Gastroesophageal sphincter (tissue), 4 donors: ENCODE results near the gene SUPT3H. TPM values are rescaled to one million over a fixed set of nuclear protein-coding genes. Genes with fewer than 3 reads are reported as not detected.

Experiments
- ATAC-seq: fragments of 150-250 bp; one replicate; pipeline ENCODE4 v1.9.1; 2016; ENCODE audit warnings: mild to moderate bottlenecking, moderate library complexity
- H3K27ac ChIP-seq, 4 donors: fragments of 200-600 bp; sonication (generic) in 3 of 4; 1 replicate in 3 of 4; 2 replicates in 1 of 4; pipeline ENCODE4 v1.5.1; 2016 to 2019
- H3K27me3 ChIP-seq: fragments of 200-600 bp; sonication (generic); one replicate; pipeline ENCODE4 v1.5.1; 2019
- H3K36me3 ChIP-seq, 2 donors: fragments of 200-600 bp; sonication (generic); one replicate each; pipeline ENCODE4 v1.5.1; 2019; ENCODE audit warnings: control low read depth in 1 of 2
- H3K4me1 ChIP-seq, 3 donors: fragments of 200-600 bp; sonication (generic); 1 replicate in 2 of 3; 2 replicates in 1 of 3; pipeline ENCODE4 v1.5.1; 2016 to 2019; ENCODE audit warnings: control low read depth in 2 of 3
- H3K4me3 ChIP-seq, 2 donors: fragments of 200-600 bp; sonication (generic); one replicate each; pipeline ENCODE4 v1.5.1; 2019; ENCODE audit warnings: mild to moderate bottlenecking in 1 of 2, moderate library complexity in 1 of 2
- H3K9me3 ChIP-seq, 3 donors: fragments of 200-600 bp; sonication (generic); one replicate each; pipeline ENCODE4 v1.5.1; 2017 to 2019; ENCODE audit warnings: control low read depth in 2 of 3
- EP300 ChIP-seq: sonication (generic); formaldehyde crosslinking; IDR thresholded peaks from one replicate; pipeline ENCODE4 v1.6.1; 2017; ENCODE audit warnings: antibody characterized with exemption, mild to moderate bottlenecking
- POLR2A ChIP-seq, 2 donors: fragments of 450-650 bp; IDR thresholded peaks; one replicate each; pipeline ENCODE4 v1.6.1; 2017; ENCODE audit warnings: antibody characterized with exemption in 2 of 2, mild to moderate bottlenecking in 2 of 2, moderate library complexity in 1 of 2
- POLR2AphosphoS5 ChIP-seq: sonication (generic); formaldehyde crosslinking; IDR thresholded peaks from one replicate; pipeline ENCODE4 v1.6.1; 2017; ENCODE audit warnings: antibody characterized with exemption
- WGBS, 2 donors: methylation state at CpG; one replicate each; pipeline ENCODE4 v1.1.5; 2018; ENCODE audit warnings: low coverage in 1 of 2; 5-methylcytosine and 5-hydroxymethylcytosine counted together
- total RNA-seq, 4 donors: library from RNA; depleted of rRNA; stranded (reverse); fragments of >200 nt; gene quantifications; one replicate each; pipeline ENCODE4 v1.1.0, GENCODE V29; 2016
- TF ChIP-seq, protein P1 (sequence below), 4 experiments: fragments of 200-600 bp in 2 of 4; fragments of 450-650 bp in 2 of 4; sonication (generic) in 1 of 4; IDR thresholded peaks; one replicate each; pipeline ENCODE4 v1.5.1; 2017 to 2019; ENCODE audit warnings: antibody characterized with exemption in 4 of 4, mild to moderate bottlenecking in 2 of 4, moderate library complexity in 2 of 4

Gene SUPT3H
- total RNA-seq, 4 donors from 2014 or later, result 3.6 to 13.1 (median 7.6) TPM

DNA sequence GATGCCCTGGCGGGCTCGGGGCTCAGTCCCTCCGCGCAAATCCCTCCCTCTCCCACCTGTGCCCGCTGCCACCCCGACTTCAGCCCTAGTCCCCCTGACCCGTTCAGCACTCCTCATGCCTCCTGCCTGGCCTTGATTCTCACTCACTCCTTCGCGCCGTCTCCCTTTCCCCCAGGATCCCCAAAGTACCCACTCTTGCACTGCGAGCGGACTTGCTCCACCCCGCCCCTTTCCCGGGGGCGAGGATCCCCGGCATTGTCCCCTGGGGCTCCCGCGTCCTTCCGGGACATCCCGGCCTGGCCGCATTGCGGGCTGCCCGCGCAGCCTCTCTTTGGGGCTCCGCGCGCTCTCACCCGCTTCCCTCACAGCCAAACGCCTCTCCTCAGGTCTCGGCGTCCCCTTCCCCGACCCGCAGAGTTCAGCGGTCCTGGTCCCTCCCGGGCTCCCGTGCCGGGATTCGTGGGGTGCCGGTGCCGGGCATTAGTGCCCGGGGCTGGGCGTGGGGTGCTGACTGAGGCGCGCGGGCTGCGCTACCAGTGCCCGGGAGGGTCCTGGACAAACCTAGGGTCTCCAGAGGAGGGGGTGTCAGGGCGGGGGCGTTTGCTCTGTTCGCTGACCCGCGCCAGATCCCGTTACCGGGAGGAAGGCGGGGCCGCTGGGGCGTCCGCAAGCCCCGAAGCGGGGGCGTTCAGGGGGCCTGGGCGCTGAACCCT is 45.5 kb upstream of the SUPT3H start:
- Histone ChIP-seq H3K4me1 (peaks cover 2 to 51% (median 21%) of the 10 kb centered on the region in 3 donors), H3K36me3 (no peaks in the 10 kb centered on the region), H3K4me3 (peak overlapping the region; percentile 40 to 61), H3K9me3 (no peaks in the 10 kb centered on the region), H3K27ac (peak overlapping the region in 3 of 4 donors; percentile 15 to 71 (median 49)), H3K27me3 (peaks cover 71% of the 10 kb centered on the region)
- peak; percentile 8 for ATAC-seq
- TF ChIP-seq POLR2AphosphoS5, result no peak
- TF ChIP-seq, protein P1, sequence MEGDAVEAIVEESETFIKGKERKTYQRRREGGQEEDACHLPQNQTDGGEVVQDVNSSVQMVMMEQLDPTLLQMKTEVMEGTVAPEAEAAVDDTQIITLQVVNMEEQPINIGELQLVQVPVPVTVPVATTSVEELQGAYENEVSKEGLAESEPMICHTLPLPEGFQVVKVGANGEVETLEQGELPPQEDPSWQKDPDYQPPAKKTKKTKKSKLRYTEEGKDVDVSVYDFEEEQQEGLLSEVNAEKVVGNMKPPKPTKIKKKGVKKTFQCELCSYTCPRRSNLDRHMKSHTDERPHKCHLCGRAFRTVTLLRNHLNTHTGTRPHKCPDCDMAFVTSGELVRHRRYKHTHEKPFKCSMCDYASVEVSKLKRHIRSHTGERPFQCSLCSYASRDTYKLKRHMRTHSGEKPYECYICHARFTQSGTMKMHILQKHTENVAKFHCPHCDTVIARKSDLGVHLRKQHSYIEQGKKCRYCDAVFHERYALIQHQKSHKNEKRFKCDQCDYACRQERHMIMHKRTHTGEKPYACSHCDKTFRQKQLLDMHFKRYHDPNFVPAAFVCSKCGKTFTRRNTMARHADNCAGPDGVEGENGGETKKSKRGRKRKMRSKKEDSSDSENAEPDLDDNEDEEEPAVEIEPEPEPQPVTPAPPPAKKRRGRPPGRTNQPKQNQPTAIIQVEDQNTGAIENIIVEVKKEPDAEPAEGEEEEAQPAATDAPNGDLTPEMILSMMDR (IDR thresholded peaks at IDR 0.05), result no peak
- WGBS, 2 donors, result 0 to 2% methylated on average over 9 to 19 of the region's 62 CpGs

GRCh38 chr6:45422503-45423110 is 44.9 kb upstream of the SUPT3H start:
- Histone ChIP-seq H3K4me3 (peak overlapping the region; percentile 40 to 61), H3K27me3 (peaks cover 77% of the 10 kb centered on the region), H3K4me1 (peaks cover 2 to 51% (median 21%) of the 10 kb centered on the region in 3 donors), H3K9me3 (no peaks in the 10 kb centered on the region), H3K27ac (peak overlapping the region in 3 of 4 donors; percentile 15 to 71 (median 49)), H3K36me3 (no peaks in the 10 kb centered on the region)
- 13% methylated on average over 3 of the region's 55 CpGs; no CpG with 5 or more reads in 1 of the 2 donors for WGBS, 2 donors
- peak; percentile 20 for ATAC-seq
- TF ChIP-seq EP300 (no peak), POLR2A (IDR thresholded peaks at IDR 0.05) (no peak), POLR2AphosphoS5 (no peak)
- TF ChIP-seq, protein P1 (IDR thresholded peaks at IDR 0.05), result no peak

DNA sequence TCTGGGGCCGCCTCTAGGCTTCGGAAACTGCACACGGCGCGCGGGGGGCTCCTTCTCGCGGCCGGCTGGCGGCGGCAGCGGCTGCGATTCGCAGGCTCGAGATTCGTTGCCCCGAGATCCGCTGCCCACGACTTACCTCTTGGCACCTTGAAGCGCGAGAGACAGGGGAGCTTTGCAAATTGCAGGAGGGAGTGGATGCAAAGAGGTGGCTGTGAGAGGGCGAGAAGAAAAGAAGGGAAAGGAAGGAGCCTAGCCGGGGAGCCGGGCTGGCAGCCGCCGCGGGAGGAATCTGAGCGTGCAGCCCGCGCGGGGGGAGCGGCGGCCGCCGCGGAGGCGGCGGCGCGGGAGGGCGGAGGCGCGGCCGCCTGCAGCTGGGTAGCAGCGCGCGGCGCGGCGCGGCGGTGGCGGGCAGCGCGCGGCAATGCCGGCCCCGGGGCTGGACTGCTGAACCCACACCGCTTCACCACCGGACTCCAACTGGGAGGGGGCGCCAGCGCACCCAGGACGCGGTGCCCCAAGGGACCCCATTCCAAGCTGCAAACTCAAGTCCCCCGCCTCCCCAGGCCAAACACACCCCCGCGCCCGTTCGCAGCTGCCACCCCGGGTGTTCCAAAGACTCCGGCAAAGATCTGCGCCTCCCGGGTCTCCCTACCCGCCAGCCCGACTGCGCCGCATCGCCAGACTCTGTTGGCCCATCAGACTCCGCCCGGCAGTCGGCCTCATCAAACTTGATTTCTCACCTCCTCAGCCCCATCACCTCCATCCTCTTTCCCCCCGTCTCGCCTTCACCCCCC is 44.2 kb upstream of the SUPT3H start:
- peak overlapping the region in 2 of 4 donors; percentile 49 to 71 for H3K27ac ChIP-seq
- peaks cover 2 to 51% (median 21%) of the 10 kb centered on the region in 3 donors for H3K4me1 ChIP-seq
- peak; percentile 71 for ATAC-seq
- peak overlapping the region; percentile 40 to 61 for H3K4me3 ChIP-seq
- H3K9me3 ChIP-seq, result no peaks in the 10 kb centered on the region
- H3K36me3 ChIP-seq, result no peaks in the 10 kb centered on the region
- WGBS, 2 donors, result 0 to 1% methylated on average over 28 to 30 of the region's 83 CpGs
- H3K27me3 ChIP-seq, result peaks cover 84% of the 10 kb centered on the region
- no peak for TF ChIP-seq EP300
- TF ChIP-seq, protein P1 (IDR thresholded peaks at IDR 0.05), result peak in 2 of 4 experiments; percentile 4 to 32

DNA sequence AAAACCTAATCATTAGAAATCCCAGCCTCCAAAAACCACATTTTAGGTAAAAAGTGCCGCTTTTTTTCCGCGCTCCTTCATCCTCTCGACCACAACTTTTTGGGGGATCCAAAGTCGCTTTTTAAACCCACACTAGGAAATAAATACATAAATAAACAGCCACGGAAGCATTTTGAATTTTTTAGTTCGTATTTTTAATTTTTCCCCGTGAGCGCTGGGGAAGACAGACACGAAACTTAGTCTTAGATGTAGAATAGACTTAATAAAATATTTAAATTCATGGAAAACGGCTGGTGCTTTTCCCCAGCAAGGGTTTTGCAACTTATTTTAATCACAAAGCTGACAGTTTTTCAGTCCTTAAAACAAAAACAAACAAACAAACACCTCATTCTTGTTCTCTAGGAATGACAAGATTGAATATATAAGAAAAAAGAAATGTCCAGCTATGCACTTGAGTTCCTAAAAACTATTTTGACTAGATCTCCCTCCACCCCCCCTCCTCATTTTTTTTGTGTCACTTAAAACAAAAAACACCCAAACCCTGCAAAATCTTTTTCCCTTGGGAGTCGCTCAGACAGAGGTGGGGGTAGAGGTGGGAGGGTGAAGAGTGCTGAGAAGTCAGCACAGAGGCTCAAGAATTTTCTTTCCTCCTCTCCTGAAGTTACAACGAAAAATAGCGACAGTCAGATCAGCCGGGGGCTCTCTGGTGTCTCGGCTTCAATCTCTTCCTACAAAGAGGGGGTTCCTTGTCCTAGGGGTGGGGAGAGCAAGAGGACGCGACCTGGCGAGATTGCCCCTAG is 43.4 kb upstream of the SUPT3H start:
- Histone ChIP-seq H3K27ac (peak overlapping the region in 1 of 4 donors; percentile 30), H3K4me1 (peaks cover 2 to 51% (median 21%) of the 10 kb centered on the region in 3 donors)

More for the DNA sequence above, 43.4 kb upstream of the SUPT3H start:
- TF ChIP-seq EP300, result no peak
- TF ChIP-seq, protein P1 (IDR thresholded peaks at IDR 0.05), result no peak
- WGBS, 2 donors, result 16 to 19% methylated on average over 12 to 14 of the region's 19 CpGs
- no peaks in the 10 kb centered on the region for H3K36me3 ChIP-seq
- H3K27me3 ChIP-seq, result peaks cover 91% of the 10 kb centered on the region
- no peak for ATAC-seq
- peak overlapping the region; percentile 40 to 61 for H3K4me3 ChIP-seq
- no peaks in the 10 kb centered on the region for H3K9me3 ChIP-seq
